Prostate gland (tissue), 2 donors: ENCODE measurements around the gene KLHDC4.

Experiments used
- CTCF ChIP-seq, 4 experiments: fragments of 200-600 bp in 2 of 4; fragments of 450-650 bp in 2 of 4; sonication (generic) in 2 of 4; IDR thresholded peaks; 1 replicate in 3 of 4; 2 replicates in 1 of 4; pipeline ENCODE4 v1.5.1; 2016 to 2019; ENCODE audit warnings: antibody characterized with exemption in 4 of 4, mild to moderate bottlenecking in 2 of 4, moderate library complexity in 2 of 4
- POLR2AphosphoS5 ChIP-seq: sonication (generic); formaldehyde crosslinking; IDR thresholded peaks from one replicate; pipeline ENCODE4 v1.6.1; 2017; ENCODE audit warnings: antibody characterized with exemption

- TF ChIP-seq CTCF (IDR thresholded peaks at IDR 0.05) (no peak), POLR2AphosphoS5 (no peak)
Measured at GRCh38 chr16:87704754-87705353, 60.9 kb downstream of the KLHDC4 start.
